Upper lobe of left lung (tissue), 6 donors: Measurements from ENCODE around the gene PRRX1. TPM values are rescaled to one million over a fixed set of nuclear protein-coding genes. Genes with fewer than 3 reads are reported as not detected.

ENCODE experiments used
- ATAC-seq, 2 donors: fragments of 200-7000 bp; cut with Tn5 transposase; one replicate each; pipeline ENCODE4 v1.9.1; 2022; ENCODE audit warnings: mild to moderate bottlenecking in 2 of 2, moderate library complexity in 2 of 2; ENCODE audit not compliant: low FRiP score in 2 of 2
- DNase-seq, 2 donors: peaks; one replicate each; pipeline ENCODE4 v3.0.0-alpha.2; 2019 to 2020
- H3K27ac ChIP-seq, 4 donors: fragments of 200-600 bp; sonication (generic); one replicate each; pipeline ENCODE4 v1.5.1; 2016 to 2019
- H3K27me3 ChIP-seq, 4 donors: fragments of 200-600 bp; sonication (generic); one replicate each; pipeline ENCODE4 v1.5.1; 2017 to 2019
- H3K36me3 ChIP-seq, 4 donors: fragments of 200-600 bp; sonication (generic); one replicate each; pipeline ENCODE4 v1.5.1; 2016 to 2019
- H3K4me1 ChIP-seq, 4 donors: fragments of 200-600 bp; sonication (generic); one replicate each; pipeline ENCODE4 v1.5.1; 2018 to 2019
- H3K4me3 ChIP-seq, 4 donors: fragments of 200-600 bp; sonication (generic); one replicate each; pipeline ENCODE4 v1.5.1; 2017 to 2019; ENCODE audit warnings: mild to moderate bottlenecking in 2 of 4, moderate library complexity in 1 of 4
- H3K9me3 ChIP-seq, 4 donors: fragments of 200-600 bp; sonication (generic); one replicate each; pipeline ENCODE4 v1.5.1; 2018 to 2019
- EP300 ChIP-seq, 4 donors: sonication (generic); formaldehyde crosslinking; IDR thresholded peaks; one replicate each; pipeline ENCODE4 v1.5.1; 2017; ENCODE audit warnings: antibody characterized with exemption in 4 of 4, control low read depth in 2 of 4
- POLR2A ChIP-seq, 4 donors: fragments of 450-650 bp; IDR thresholded peaks; one replicate each; pipeline ENCODE4 v1.5.1; 2016 to 2017; ENCODE audit warnings: antibody characterized with exemption in 4 of 4, mild to moderate bottlenecking in 2 of 4
- POLR2AphosphoS5 ChIP-seq, 2 donors: sonication (generic); formaldehyde crosslinking; IDR thresholded peaks; one replicate each; pipeline ENCODE4 v1.5.1; 2017; ENCODE audit warnings: antibody characterized with exemption in 2 of 2
- WGBS, 2 donors: methylation state at CpG; one replicate each; pipeline ENCODE4 v1.1.5; 2017 to 2018; 5-methylcytosine and 5-hydroxymethylcytosine counted together
- total RNA-seq, 6 donors: library from RNA; depleted of rRNA in 4 of 6; stranded (reverse); fragments of >200 nt in 4 of 6; gene quantifications; one replicate each; pipeline versions ENCODE4 v1.1.0 to v1.2.1, GENCODE V29; 2016 to 2021
- TF ChIP-seq, protein P1 (sequence below), 6 experiments: fragments of 450-650 bp in 4 of 6; fragments of 200-600 bp in 2 of 6; sonication (generic) in 2 of 6; IDR thresholded peaks; one replicate each; pipeline ENCODE4 v1.5.1; 2016 to 2019; ENCODE audit warnings: antibody characterized with exemption in 6 of 6
- donor health status: DM: no; HTN: no; CAD: no; lungs with moderate emphysema.
- donor health status: DM: no; HTN: yes; CAD: no; lungs with severe emphysema.

PRRX1 gene
- total RNA-seq, 6 donors from 2014 or later: 6.1 to 36.0 (median 19.1) TPM

GRCh38 chr1:170725326-170725725, 61.4 kb downstream of the PRRX1 start:
- TF ChIP-seq, protein P1, sequence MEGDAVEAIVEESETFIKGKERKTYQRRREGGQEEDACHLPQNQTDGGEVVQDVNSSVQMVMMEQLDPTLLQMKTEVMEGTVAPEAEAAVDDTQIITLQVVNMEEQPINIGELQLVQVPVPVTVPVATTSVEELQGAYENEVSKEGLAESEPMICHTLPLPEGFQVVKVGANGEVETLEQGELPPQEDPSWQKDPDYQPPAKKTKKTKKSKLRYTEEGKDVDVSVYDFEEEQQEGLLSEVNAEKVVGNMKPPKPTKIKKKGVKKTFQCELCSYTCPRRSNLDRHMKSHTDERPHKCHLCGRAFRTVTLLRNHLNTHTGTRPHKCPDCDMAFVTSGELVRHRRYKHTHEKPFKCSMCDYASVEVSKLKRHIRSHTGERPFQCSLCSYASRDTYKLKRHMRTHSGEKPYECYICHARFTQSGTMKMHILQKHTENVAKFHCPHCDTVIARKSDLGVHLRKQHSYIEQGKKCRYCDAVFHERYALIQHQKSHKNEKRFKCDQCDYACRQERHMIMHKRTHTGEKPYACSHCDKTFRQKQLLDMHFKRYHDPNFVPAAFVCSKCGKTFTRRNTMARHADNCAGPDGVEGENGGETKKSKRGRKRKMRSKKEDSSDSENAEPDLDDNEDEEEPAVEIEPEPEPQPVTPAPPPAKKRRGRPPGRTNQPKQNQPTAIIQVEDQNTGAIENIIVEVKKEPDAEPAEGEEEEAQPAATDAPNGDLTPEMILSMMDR (IDR thresholded peaks at IDR 0.05): no peak
- TF ChIP-seq EP300 (IDR thresholded peaks at IDR 0.05) (no peak), POLR2A (IDR thresholded peaks at IDR 0.05) (no peak), POLR2AphosphoS5 (IDR thresholded peaks at IDR 0.05) (no peak)
- Histone ChIP-seq H3K9me3 (no peaks in the 10 kb centered on the region), H3K4me3 (no peak overlapping the region), H3K36me3 (peaks cover 0 to 4% (median 0%) of the 10 kb centered on the region in 4 donors), H3K4me1 (no peaks in the 10 kb centered on the region), H3K27ac (no peak overlapping the region), H3K27me3 (no peaks in the 10 kb centered on the region)
- whole genome bisulfite sequencing, 2 donors: 68 to 87% methylated on average over 1 of the region's 1 CpG
- no peak for ATAC-seq
- DNase-seq: no peak

DNA sequence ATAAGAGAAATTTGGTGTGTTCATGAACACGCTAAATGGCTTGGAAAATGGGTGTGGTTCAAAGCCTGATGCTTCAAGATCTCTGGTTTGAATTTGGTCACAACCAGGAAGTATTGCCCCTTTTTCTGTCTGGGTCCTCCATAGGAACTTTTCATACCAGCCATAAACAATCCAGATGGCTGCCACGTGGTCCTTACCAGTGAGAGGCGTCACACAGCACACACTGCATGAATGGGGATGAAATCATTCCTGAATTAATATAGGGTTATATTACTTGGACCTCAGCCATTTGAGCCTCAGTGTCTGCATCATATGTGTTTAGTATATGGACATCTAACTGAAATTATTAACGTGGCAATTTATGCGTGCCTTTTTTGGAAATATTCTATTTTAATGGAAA, 64.0 kb downstream of the PRRX1 start:
- Histone ChIP-seq H3K36me3 (peaks cover 0 to 4% (median 0%) of the 10 kb centered on the region in 4 donors), H3K4me1 (no peaks in the 10 kb centered on the region), H3K27me3 (no peaks in the 10 kb centered on the region), H3K27ac (no peak overlapping the region), H3K9me3 (no peaks in the 10 kb centered on the region), H3K4me3 (no peak overlapping the region)
- 81 to 86% methylated on average over 5 of the region's 5 CpGs for WGBS, 2 donors
- TF ChIP-seq POLR2A (IDR thresholded peaks at IDR 0.05) (no peak), EP300 (IDR thresholded peaks at IDR 0.05) (no peak), POLR2AphosphoS5 (IDR thresholded peaks at IDR 0.05) (no peak)
- TF ChIP-seq, protein P1 (IDR thresholded peaks at IDR 0.05): no peak
- no peak for ATAC-seq
- no peak for DNase-seq

DNA sequence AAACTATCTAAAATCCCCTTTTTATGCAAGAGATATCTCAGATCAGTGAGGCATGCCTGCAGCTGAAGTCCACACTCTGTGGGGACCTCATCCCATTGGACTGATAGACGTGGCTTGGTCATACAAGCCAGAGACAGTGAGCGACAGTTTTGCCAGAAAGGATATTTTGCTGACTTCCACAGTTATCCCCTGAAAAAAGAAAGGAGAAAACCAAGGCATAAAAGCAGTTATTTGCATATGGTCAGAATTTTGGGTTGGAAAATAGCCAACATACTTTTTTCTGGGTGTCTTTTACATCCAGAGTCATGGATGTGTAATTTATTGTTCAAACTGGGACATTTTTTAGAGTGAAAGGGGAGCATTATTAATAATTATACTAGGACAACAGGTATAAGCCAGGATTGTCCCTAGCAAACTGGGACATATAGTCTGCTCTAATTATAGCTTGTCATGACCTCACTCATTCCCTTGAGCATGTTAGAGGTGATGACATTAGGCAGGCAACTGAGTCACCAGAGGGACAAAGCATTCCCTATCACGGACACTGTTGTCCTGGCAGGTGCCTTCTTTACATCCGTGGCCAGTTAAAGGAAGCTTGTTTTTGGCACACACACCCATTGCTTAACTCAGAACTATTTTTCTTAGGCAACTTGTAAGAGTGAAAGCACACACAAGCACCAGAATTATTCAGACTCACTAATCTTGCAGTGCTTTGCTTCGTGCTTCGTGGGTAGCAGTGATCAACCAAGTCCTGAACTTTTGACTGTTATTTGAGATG, 65.5 kb downstream of the PRRX1 start:
- no peak for TF ChIP-seq POLR2A (IDR thresholded peaks at IDR 0.05)
- TF ChIP-seq EP300 (IDR thresholded peaks at IDR 0.05): no peak
- TF ChIP-seq POLR2AphosphoS5 (IDR thresholded peaks at IDR 0.05): no peak
- TF ChIP-seq, protein P1 (IDR thresholded peaks at IDR 0.05): no peak
- H3K9me3 ChIP-seq: no peaks in the 10 kb centered on the region
- peaks cover 0 to 4% (median 0%) of the 10 kb centered on the region in 4 donors for H3K36me3 ChIP-seq
- ATAC-seq (no peak), DNase-seq (no peak)
- H3K4me1 ChIP-seq: no peaks in the 10 kb centered on the region
- no peak overlapping the region for H3K27ac ChIP-seq
- no peak overlapping the region for H3K4me3 ChIP-seq
- 75 to 77% methylated on average over 6 of the region's 6 CpGs for WGBS, 2 donors
- H3K27me3 ChIP-seq: no peaks in the 10 kb centered on the region

DNA sequence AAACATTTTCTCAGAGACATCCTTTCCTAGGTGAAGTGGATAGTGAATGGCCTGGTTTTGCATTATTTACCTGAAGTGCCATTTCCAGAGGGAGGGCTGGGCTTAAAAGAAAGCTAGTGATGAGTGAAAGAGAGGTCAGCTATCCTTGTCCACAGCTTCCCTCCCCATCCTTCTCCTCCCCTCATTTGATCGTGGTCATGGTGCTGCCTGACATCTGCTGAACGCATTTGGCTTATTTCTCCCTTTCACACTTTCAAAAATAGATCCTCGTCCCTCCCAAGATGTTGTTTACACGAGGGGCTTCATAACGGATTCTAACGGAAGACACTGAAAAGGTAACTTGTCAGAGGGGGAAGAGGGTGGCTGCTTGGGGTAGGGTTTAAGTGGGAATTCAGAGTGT, 66.1 kb downstream of the PRRX1 start:
- DNase-seq (no peak), ATAC-seq (no peak)
- H3K27me3 ChIP-seq: no peaks in the 10 kb centered on the region
- TF ChIP-seq POLR2A (IDR thresholded peaks at IDR 0.05): no peak
- no peak for TF ChIP-seq EP300 (IDR thresholded peaks at IDR 0.05)
- no peak for TF ChIP-seq POLR2AphosphoS5 (IDR thresholded peaks at IDR 0.05)
- TF ChIP-seq, protein P1 (IDR thresholded peaks at IDR 0.05): no peak
- no peak overlapping the region for H3K4me3 ChIP-seq
- no peak overlapping the region for H3K27ac ChIP-seq
- WGBS, 2 donors: 44 to 51% methylated on average over 6 of the region's 6 CpGs
- peaks cover 0 to 4% (median 0%) of the 10 kb centered on the region in 4 donors for H3K36me3 ChIP-seq
- H3K9me3 ChIP-seq: no peaks in the 10 kb centered on the region
- H3K4me1 ChIP-seq: no peaks in the 10 kb centered on the region

DNA sequence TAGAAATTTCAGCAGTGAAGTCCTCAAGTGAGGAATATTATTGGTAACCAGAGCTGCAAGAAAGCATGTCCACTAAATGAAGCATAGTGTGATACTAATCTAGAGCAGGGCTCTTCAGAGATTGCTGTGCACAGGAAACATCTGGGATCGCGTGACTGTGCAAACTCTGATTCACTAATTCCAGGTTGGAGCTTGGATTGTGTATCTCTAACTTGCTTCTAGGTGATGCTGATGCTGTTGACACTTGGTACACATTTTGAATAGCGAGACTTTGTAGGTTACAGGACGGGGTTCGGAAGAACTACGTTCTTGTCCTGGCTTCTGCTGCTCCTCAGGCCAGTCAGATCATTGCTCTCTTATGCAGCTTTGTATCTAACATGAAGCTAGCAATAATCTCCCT, 66.5 kb downstream of the PRRX1 start:
- 62 to 78% methylated on average over 6 of the region's 6 CpGs for WGBS, 2 donors
- no peaks in the 10 kb centered on the region for H3K4me1 ChIP-seq
- no peak for ATAC-seq

More for the DNA sequence above, 66.5 kb downstream of the PRRX1 start:
- Histone ChIP-seq H3K9me3 (no peaks in the 10 kb centered on the region), H3K27ac (no peak overlapping the region), H3K27me3 (no peaks in the 10 kb centered on the region), H3K4me3 (no peak overlapping the region), H3K36me3 (peaks cover 0 to 4% (median 0%) of the 10 kb centered on the region in 4 donors)
- TF ChIP-seq POLR2AphosphoS5 (IDR thresholded peaks at IDR 0.05): no peak
- no peak for TF ChIP-seq EP300 (IDR thresholded peaks at IDR 0.05)
- TF ChIP-seq POLR2A (IDR thresholded peaks at IDR 0.05): no peak
- TF ChIP-seq, protein P1 (IDR thresholded peaks at IDR 0.05): no peak
- DNase-seq: no peak
